ENCODE results near the gene NIM1K.

DNA sequence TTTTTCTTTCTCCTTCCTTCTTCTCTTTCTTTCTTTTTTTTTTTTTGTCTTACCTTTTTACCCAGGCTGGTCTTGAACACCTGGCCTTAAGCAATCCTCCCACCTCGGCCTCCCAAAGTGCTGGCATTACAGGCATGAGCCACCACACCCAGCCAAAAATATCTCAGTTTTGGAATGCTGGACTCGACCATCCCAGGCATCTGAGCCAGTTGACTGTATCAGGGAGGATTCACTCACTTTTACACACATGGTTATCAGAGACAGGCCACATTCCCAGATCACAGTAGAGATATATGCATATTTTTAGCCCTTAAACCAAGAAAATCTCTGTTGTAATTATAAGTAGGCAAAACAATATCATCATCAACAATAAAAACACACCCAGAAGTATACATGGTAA lies 21.9 kb downstream of the NIM1K start:
- TF ChIP-seq, protein P1, sequence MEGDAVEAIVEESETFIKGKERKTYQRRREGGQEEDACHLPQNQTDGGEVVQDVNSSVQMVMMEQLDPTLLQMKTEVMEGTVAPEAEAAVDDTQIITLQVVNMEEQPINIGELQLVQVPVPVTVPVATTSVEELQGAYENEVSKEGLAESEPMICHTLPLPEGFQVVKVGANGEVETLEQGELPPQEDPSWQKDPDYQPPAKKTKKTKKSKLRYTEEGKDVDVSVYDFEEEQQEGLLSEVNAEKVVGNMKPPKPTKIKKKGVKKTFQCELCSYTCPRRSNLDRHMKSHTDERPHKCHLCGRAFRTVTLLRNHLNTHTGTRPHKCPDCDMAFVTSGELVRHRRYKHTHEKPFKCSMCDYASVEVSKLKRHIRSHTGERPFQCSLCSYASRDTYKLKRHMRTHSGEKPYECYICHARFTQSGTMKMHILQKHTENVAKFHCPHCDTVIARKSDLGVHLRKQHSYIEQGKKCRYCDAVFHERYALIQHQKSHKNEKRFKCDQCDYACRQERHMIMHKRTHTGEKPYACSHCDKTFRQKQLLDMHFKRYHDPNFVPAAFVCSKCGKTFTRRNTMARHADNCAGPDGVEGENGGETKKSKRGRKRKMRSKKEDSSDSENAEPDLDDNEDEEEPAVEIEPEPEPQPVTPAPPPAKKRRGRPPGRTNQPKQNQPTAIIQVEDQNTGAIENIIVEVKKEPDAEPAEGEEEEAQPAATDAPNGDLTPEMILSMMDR (IDR thresholded peaks at IDR 0.05): no peak
- TF ChIP-seq, protein P2, sequence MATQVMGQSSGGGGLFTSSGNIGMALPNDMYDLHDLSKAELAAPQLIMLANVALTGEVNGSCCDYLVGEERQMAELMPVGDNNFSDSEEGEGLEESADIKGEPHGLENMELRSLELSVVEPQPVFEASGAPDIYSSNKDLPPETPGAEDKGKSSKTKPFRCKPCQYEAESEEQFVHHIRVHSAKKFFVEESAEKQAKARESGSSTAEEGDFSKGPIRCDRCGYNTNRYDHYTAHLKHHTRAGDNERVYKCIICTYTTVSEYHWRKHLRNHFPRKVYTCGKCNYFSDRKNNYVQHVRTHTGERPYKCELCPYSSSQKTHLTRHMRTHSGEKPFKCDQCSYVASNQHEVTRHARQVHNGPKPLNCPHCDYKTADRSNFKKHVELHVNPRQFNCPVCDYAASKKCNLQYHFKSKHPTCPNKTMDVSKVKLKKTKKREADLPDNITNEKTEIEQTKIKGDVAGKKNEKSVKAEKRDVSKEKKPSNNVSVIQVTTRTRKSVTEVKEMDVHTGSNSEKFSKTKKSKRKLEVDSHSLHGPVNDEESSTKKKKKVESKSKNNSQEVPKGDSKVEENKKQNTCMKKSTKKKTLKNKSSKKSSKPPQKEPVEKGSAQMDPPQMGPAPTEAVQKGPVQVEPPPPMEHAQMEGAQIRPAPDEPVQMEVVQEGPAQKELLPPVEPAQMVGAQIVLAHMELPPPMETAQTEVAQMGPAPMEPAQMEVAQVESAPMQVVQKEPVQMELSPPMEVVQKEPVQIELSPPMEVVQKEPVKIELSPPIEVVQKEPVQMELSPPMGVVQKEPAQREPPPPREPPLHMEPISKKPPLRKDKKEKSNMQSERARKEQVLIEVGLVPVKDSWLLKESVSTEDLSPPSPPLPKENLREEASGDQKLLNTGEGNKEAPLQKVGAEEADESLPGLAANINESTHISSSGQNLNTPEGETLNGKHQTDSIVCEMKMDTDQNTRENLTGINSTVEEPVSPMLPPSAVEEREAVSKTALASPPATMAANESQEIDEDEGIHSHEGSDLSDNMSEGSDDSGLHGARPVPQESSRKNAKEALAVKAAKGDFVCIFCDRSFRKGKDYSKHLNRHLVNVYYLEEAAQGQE (IDR thresholded peaks at IDR 0.05; ENCODE audit: insufficient read depth in 1 of 2, low read depth in 2 of 2, low read length in 1 of 2): no peak

Data from Panc1 (cell line).